OCI-LY3 (cell line): ENCODE results near the gene MZF1.

ENCODE experiments used
- CTCF ChIP-seq: fragments of 200-600, 300-600 bp; sonication (generic); IDR thresholded peaks from 2 replicates; pipeline ENCODE4 v1.5.1; 2014; ENCODE audit warnings: antibody characterized with exemption, low read length, low read depth
- EZH2phosphoT487 ChIP-seq: fragments of 200-600 bp; shearing (Covaris generic); IDR thresholded peaks from 2 replicates; pipeline ENCODE4 v1.6.1; 2018; ENCODE audit warnings: antibody characterized with exemption, mixed run types, low read depth

DNA sequence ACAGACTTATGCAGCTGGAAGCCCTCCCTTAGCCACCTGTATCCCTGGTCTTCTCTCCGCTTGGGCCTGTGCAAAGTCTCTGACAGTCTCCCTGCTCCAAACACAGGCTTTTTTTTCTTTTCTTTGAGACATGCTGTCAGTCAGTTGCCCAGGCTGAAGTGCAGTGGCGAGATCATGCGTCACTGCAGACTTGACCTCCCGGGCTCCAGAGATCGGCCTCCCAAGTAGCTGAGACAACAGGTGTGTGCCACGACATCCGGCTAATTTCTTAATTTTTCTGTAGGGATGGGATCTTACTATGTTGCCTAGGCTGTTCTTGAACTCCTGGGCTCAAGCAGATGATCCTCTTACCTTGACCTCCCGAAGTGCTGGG is 1.6 kb downstream of the MZF1 start:
- TF ChIP-seq CTCF (no peak), EZH2phosphoT487 (no peak)
